PFSK-1 (cell line): Measurements from ENCODE around the gene PRM3.

Experiments
- POLR2AphosphoS5 ChIP-seq: IDR thresholded peaks from 2 replicates; pipeline ENCODE4 v1.6.1; 2012; ENCODE audit warnings: low read depth, mild to moderate bottlenecking, control low read depth, low read length, moderate library complexity
- SIN3A ChIP-seq: IDR thresholded peaks from 2 replicates; pipeline ENCODE4 v1.6.1; 2012; ENCODE audit warnings: mild to moderate bottlenecking, low read length, moderate library complexity, borderline replicate concordance; ENCODE audit not compliant: insufficient read depth
- TAF1 ChIP-seq: IDR thresholded peaks from 2 replicates; pipeline ENCODE4 v1.6.1; 2012; ENCODE audit warnings: low read length, control low read depth, borderline replicate concordance; ENCODE audit not compliant: insufficient read depth
- TF ChIP-seq, protein P1 (sequence below), 2 experiments: IDR thresholded peaks; 2 replicates each; pipeline versions ENCODE4 v1.6.1 to v1.8.0; 2011 to 2012; ENCODE audit warnings: low read depth in 2 of 2, low read length in 2 of 2, control low read depth in 1 of 2, inconsistent platforms in 1 of 2, mild to moderate bottlenecking in 1 of 2, moderate library complexity in 1 of 2; ENCODE audit not compliant: insufficient read depth in 1 of 2

DNA sequence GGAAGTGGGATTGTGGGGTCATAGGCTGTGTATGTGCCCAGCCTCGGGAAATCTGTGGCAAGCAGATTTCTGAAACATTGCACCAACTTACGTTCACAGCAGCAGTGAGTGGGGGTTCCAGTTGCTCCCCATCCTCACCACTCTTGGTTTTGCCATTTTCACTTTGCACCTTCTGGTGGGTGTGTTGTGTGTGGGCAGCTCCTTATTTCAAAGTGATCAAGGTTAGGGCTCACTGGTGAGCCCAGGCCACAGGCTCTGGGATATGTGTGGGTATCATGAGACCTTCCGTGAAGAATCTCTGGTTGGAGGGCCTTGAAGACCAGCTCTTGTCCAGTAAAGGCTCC is 37.2 kb upstream of the PRM3 start:
- no peak for TF ChIP-seq POLR2AphosphoS5
- no peak for TF ChIP-seq SIN3A
- TF ChIP-seq, protein P1, sequence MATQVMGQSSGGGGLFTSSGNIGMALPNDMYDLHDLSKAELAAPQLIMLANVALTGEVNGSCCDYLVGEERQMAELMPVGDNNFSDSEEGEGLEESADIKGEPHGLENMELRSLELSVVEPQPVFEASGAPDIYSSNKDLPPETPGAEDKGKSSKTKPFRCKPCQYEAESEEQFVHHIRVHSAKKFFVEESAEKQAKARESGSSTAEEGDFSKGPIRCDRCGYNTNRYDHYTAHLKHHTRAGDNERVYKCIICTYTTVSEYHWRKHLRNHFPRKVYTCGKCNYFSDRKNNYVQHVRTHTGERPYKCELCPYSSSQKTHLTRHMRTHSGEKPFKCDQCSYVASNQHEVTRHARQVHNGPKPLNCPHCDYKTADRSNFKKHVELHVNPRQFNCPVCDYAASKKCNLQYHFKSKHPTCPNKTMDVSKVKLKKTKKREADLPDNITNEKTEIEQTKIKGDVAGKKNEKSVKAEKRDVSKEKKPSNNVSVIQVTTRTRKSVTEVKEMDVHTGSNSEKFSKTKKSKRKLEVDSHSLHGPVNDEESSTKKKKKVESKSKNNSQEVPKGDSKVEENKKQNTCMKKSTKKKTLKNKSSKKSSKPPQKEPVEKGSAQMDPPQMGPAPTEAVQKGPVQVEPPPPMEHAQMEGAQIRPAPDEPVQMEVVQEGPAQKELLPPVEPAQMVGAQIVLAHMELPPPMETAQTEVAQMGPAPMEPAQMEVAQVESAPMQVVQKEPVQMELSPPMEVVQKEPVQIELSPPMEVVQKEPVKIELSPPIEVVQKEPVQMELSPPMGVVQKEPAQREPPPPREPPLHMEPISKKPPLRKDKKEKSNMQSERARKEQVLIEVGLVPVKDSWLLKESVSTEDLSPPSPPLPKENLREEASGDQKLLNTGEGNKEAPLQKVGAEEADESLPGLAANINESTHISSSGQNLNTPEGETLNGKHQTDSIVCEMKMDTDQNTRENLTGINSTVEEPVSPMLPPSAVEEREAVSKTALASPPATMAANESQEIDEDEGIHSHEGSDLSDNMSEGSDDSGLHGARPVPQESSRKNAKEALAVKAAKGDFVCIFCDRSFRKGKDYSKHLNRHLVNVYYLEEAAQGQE (IDR thresholded peaks at IDR 0.05; ENCODE audit: insufficient read depth in 1 of 2, low read depth in 2 of 2, low read length in 2 of 2) = no peak
- no peak for TF ChIP-seq TAF1
